Measurements from ENCODE around the gene NUTM2A. TPM values are rescaled to one million over a fixed set of nuclear protein-coding genes. Genes with fewer than 3 reads are reported as not detected.
A peak's percentile ranks its signal among the peaks of the same experiment; 100 is the strongest.
"Not testable (repeated sequence)": the region's sequence is repeated elsewhere in the genome, so short reads cannot be mapped to it uniquely, and the experiment has no call there.

NUTM2A gene
- total and polyA plus RNA-seq, 5 experiments from 2014 or later = 0.07 to 0.88 (median 0.35) TPM; not detected in 1

GRCh38 chr10:87213806-87214205, 11.4 kb upstream of the NUTM2A start:
- H3K27me3 Mint-ChIP-seq, H3K36me3 Mint-ChIP-seq, ATAC-seq, DNase-seq, H3K4me3 Mint-ChIP-seq, H3K27ac Mint-ChIP-seq, POLR2A ChIA-PET, H3K9me3 Mint-ChIP-seq: not testable (repeated sequence)
- H3K4me1 Mint-ChIP-seq = peaks cover 0 to 21% (median 3%) of the 10 kb centered on the region in 4 donors

GRCh38 chr10:87216120-87216519, 9.1 kb upstream of the NUTM2A start:
- H3K27ac Mint-ChIP-seq = not testable (repeated sequence)

DNA sequence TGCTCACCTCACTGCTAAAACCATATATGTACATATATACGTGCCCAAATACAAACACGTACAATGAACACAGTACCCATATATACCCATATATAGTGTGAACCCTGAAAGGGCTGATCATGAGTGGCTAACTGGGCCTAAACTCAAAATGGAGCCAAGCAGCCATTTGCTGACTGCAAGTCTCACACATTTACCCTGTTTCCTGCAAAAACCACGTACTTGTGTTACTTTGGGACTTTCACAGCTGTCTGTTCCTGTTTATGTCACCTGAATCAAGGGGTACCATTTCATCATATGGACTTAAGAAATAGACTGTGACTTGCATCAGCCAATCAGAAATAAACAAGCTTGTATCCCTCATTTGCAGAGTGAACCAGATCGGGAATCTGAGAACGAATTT, 5.9 kb upstream of the NUTM2A start:
- H3K27ac Mint-ChIP-seq, H3K36me3 Mint-ChIP-seq, DNase-seq, H3K4me3 Mint-ChIP-seq, H3K27me3 Mint-ChIP-seq, H3K9me3 Mint-ChIP-seq, POLR2A ChIA-PET: not testable (repeated sequence)
- ATAC-seq = peak in 1 of 2 donors; percentile 30
- peaks cover 0 to 20% (median 3%) of the 10 kb centered on the region in 4 donors for H3K4me1 Mint-ChIP-seq

More at GRCh38 chr10:87216120-87216519, 9.1 kb upstream of the NUTM2A start:
- ATAC-seq, POLR2A ChIA-PET, H3K9me3 Mint-ChIP-seq, H3K4me3 Mint-ChIP-seq, H3K36me3 Mint-ChIP-seq, DNase-seq, H3K27me3 Mint-ChIP-seq: not testable (repeated sequence)
- H3K4me1 Mint-ChIP-seq = peaks cover 0 to 23% (median 4%) of the 10 kb centered on the region in 4 donors

DNA sequence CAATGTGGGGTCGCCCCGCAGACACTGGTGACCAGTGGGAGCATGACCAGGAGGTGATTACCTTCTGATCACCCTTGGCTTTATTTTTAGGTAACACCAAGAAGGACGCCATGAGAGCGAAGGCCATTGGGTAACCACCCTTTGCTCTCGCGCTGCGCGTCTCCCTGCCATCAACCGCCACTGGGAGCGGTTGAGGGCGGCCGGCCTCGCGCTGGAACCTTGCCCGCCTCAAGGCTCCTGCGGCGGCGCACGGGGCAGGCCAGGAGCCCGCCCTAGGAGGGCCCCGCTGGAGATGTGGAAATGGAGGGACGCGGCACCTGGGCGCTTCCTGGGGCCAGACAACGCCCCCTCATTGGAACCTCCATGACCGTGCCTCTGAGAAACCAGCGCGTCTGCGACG, 2.5 kb upstream of the NUTM2A start:
- H3K4me3 Mint-ChIP-seq, ATAC-seq, H3K27me3 Mint-ChIP-seq, H3K27ac Mint-ChIP-seq, H3K36me3 Mint-ChIP-seq, H3K4me1 Mint-ChIP-seq, DNase-seq, H3K9me3 Mint-ChIP-seq, POLR2A ChIA-PET: not testable (repeated sequence)

DNA sequence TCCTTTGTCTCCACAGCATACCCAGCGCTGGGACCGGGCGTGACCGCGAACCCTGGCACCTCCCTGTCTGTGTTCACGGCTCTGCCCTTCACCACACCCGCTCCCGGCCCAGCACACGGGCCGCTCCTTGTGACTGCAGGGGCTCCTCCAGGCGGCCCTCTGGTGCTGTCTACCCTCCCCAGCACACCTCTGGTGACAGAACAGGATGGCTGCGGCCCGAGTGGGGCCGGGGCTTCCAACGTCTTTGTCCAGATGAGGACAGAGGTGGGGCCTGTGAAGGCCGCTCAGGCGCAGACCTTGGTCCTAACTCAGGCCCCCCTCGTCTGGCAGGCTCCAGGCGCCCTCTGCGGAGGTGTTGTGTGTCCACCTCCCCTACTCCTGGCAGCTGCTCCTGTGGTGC, 3.0 kb downstream of the NUTM2A start:
- ATAC-seq, H3K4me1 Mint-ChIP-seq, POLR2A ChIA-PET, H3K27ac Mint-ChIP-seq, H3K9me3 Mint-ChIP-seq, DNase-seq, H3K27me3 Mint-ChIP-seq, H3K4me3 Mint-ChIP-seq, H3K36me3 Mint-ChIP-seq: not testable (repeated sequence)

GRCh38 chr10:87229211-87229610, 4.0 kb downstream of the NUTM2A start:
- H3K27me3 Mint-ChIP-seq, H3K27ac Mint-ChIP-seq, H3K9me3 Mint-ChIP-seq, ATAC-seq, POLR2A ChIA-PET, DNase-seq, H3K4me3 Mint-ChIP-seq, H3K4me1 Mint-ChIP-seq, H3K36me3 Mint-ChIP-seq: not testable (repeated sequence)

DNA sequence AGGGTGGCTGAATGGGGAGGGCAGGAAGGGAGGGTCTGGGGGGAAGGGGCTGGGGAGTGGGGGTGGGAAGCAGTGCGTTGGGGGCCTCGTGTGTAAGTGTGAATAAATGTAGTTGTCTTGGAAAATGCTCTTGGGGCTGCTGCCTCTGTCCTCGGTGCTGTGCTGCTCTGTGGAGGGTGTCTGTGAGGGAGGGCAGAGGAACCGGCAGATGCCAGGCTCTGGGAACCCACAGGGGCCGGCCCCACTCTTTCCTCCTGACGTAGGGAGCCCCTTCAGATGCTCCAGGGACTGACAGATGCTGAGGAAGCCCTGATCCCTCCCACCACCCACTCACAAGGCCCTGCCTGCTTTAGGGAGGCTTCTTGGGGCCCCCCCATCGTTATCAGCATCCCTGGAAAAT, 9.6 kb downstream of the NUTM2A start:
- H3K36me3 Mint-ChIP-seq, H3K4me1 Mint-ChIP-seq, H3K9me3 Mint-ChIP-seq, H3K27me3 Mint-ChIP-seq, ATAC-seq, POLR2A ChIA-PET, H3K27ac Mint-ChIP-seq, DNase-seq, H3K4me3 Mint-ChIP-seq: not testable (repeated sequence)

- H3K4me3 Mint-ChIP-seq, H3K9me3 Mint-ChIP-seq, H3K27ac Mint-ChIP-seq, DNase-seq, H3K36me3 Mint-ChIP-seq, H3K27me3 Mint-ChIP-seq, ATAC-seq, H3K4me1 Mint-ChIP-seq, POLR2A ChIA-PET: not testable (repeated sequence)
Measured at GRCh38 chr10:87237244-87237643, 12.0 kb downstream of the NUTM2A start.

- DNase-seq, H3K9me3 Mint-ChIP-seq, H3K4me1 Mint-ChIP-seq, ATAC-seq, H3K4me3 Mint-ChIP-seq, H3K36me3 Mint-ChIP-seq, POLR2A ChIA-PET, H3K27me3 Mint-ChIP-seq, H3K27ac Mint-ChIP-seq: not testable (repeated sequence)
Measured at GRCh38 chr10:87239346-87239808, 14.1 kb downstream of the NUTM2A start.

DNA sequence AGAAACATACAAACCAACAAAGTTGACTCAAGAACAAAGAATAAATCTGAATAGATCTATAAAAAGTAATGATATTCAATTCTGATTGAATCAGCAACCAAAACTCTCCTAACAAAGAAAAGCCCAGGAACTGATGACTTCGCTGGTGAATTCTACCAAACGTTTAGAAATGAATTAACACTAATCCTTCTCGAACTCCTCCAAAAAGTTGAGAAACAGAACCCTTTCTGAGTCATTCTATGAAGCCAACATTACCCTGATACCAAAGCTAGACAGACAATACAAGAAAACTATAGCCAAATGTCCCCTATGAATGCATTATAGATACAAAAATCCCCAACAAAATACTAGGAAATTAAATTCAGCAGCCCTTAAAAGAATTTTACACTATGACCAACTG, 16.9 kb downstream of the NUTM2A start:
- H3K27ac Mint-ChIP-seq, H3K4me3 Mint-ChIP-seq, POLR2A ChIA-PET, H3K27me3 Mint-ChIP-seq, H3K4me1 Mint-ChIP-seq, DNase-seq, H3K9me3 Mint-ChIP-seq, H3K36me3 Mint-ChIP-seq, ATAC-seq: not testable (repeated sequence)

- POLR2A ChIA-PET, H3K27me3 Mint-ChIP-seq, H3K36me3 Mint-ChIP-seq, H3K9me3 Mint-ChIP-seq, H3K4me3 Mint-ChIP-seq, H3K4me1 Mint-ChIP-seq, ATAC-seq, H3K27ac Mint-ChIP-seq, DNase-seq: not testable (repeated sequence)
Measured at GRCh38 chr10:87247335-87247734, 22.1 kb downstream of the NUTM2A start.

DNA sequence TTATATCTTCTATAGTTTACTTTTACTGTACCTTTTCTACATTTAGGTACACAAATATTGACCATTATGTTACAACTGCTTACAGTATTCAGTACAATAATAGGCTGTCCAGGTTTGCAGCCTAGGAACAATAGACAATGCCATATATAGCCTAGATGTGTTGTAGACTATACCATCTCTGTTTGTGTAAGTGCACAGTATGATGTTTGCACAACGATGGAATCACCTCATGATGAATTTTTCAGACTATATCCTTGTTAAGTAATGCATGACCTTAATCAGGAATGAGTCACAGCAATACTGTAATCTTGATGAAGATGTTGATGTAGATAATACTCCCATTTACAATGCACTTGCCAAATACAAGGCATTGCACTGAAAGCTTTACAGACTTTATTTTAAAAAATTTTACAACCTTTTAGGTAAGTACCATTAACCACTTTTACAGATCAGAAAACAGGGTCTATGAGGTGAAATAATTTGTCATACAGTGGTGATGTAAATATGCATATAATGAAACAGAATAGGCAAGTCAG, 23.6 kb downstream of the NUTM2A start:
- H3K36me3 Mint-ChIP-seq, POLR2A ChIA-PET, H3K4me1 Mint-ChIP-seq, H3K27me3 Mint-ChIP-seq, ATAC-seq, H3K27ac Mint-ChIP-seq, H3K4me3 Mint-ChIP-seq, DNase-seq, H3K9me3 Mint-ChIP-seq: not testable (repeated sequence)

DNA sequence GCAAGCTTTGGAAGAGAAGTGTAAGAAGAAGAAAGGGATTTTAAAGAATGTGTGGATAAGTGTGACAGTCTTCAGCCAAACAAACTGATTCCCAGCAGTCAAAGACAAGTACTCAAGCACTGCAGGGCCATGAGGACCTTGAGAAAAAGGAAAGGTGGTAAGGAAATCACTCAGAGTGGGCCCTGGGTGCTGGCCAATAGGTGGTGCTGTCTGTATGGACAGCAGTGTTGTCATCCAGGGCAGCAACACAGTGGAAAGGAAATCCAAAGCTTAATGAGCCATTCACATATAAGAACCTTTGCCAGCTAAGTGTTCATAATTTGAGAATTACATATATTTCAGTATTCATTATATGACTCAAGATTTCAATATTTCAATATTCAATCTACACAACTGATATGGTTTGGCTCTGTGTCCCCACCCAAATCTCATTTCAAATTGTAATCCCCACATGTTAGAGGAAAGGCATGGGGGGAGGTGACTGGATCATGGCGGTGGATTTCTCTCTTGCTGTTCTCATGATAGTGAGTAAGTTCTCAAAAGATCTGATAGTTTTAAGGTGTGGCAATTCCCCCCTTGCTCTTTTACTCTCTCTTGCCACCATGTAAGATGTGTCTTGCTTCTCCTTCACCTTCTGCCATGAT, 55.6 kb downstream of the NUTM2A start:
- POLR2A ChIA-PET, DNase-seq, ATAC-seq, H3K4me1 Mint-ChIP-seq, H3K4me3 Mint-ChIP-seq, H3K36me3 Mint-ChIP-seq, H3K9me3 Mint-ChIP-seq, H3K27me3 Mint-ChIP-seq, H3K27ac Mint-ChIP-seq: not testable (repeated sequence)
